HG03432 (cell line): ENCODE results near the gene LCN6.
"Not testable (repeated sequence)": the region's sequence is repeated elsewhere in the genome, so short reads cannot be mapped to it uniquely, and the experiment has no call there.

Experiments used
- ATAC-seq: cut with Tn5 transposase; IDR thresholded peaks from one replicate; pipeline ENCODE4 v1.9.1; 2021; ENCODE audit warnings: mild to moderate bottlenecking, moderate library complexity; ENCODE audit not compliant: unreplicated experiment

Gene LCN6

GRCh38 chr9:136784249-136784996, 36.1 kb upstream of the LCN6 start:
- no peak for ATAC-seq

GRCh38 chr9:136782452-136782851, 34.1 kb upstream of the LCN6 start:
- no peak for ATAC-seq

- ATAC-seq, result no peak
Measured at GRCh38 chr9:136779808-136780207, 31.5 kb upstream of the LCN6 start.

- ATAC-seq, result no peak
Measured at GRCh38 chr9:136777359-136777758, 29.0 kb upstream of the LCN6 start.

- no peak for ATAC-seq
Measured at GRCh38 chr9:136776947-136777346, 28.6 kb upstream of the LCN6 start.

- no peak for ATAC-seq
Measured at GRCh38 chr9:136775191-136775590, 26.9 kb upstream of the LCN6 start.

GRCh38 chr9:136774416-136775045, 26.2 kb upstream of the LCN6 start:
- ATAC-seq, result no peak

GRCh38 chr9:136773386-136774044, 25.2 kb upstream of the LCN6 start:
- no peak for ATAC-seq

- ATAC-seq, result no peak
Measured at GRCh38 chr9:136771907-136772415, 23.6 kb upstream of the LCN6 start.

- ATAC-seq, result no peak
Measured at GRCh38 chr9:136769710-136770191, 21.4 kb upstream of the LCN6 start.

- not testable (repeated sequence) for ATAC-seq
Measured at GRCh38 chr9:136766410-136767120, 18.2 kb upstream of the LCN6 start.

- peak; percentile 50 for ATAC-seq
Measured at GRCh38 chr9:136765745-136766409, 17.6 kb upstream of the LCN6 start.

GRCh38 chr9:136765041-136765440, 16.7 kb upstream of the LCN6 start:
- no peak for ATAC-seq

- no peak for ATAC-seq
Measured at GRCh38 chr9:136764301-136764891, 16.1 kb upstream of the LCN6 start, which contains the start of gene LCN15. Gene LCN15 (minus strand): TSS chr9:136764518. CDS start chr9:136764488, 30 bp downstream.

- no peak for ATAC-seq
Measured at GRCh38 chr9:136763649-136764035, 15.3 kb upstream of the LCN6 start.

- no peak for ATAC-seq
Measured at GRCh38 chr9:136762915-136763648, 14.8 kb upstream of the LCN6 start.

GRCh38 chr9:136762221-136762691, 13.9 kb upstream of the LCN6 start:
- no peak for ATAC-seq

- ATAC-seq, result no peak
Measured at GRCh38 chr9:136761545-136761981, 13.2 kb upstream of the LCN6 start.
